AML-193 (cell line): ENCODE data around the gene CCDC183.
"Not testable (repeated sequence)": the region's sequence is repeated elsewhere in the genome, so short reads cannot be mapped to it uniquely, and the experiment has no call there.

Source experiments
- DNase-seq, 2 experiments: peaks; one replicate each; lab custom pipeline; 2025; lab: John Stamatoyannopoulos, UW

The CCDC183 gene

GRCh38 chr9:136799854-136800657 is 3.9 kb downstream of the CCDC183 start:
- DNase-seq: peak; percentile 36 to 47

GRCh38 chr9:136802321-136802720 is 6.2 kb downstream of the CCDC183 start:
- no peak for DNase-seq

- DNase-seq: not testable (repeated sequence)
Observed at GRCh38 chr9:136803009-136803550, 6.9 kb downstream of the CCDC183 start.

- no peak for DNase-seq
Observed at GRCh38 chr9:136803551-136804508, 7.7 kb downstream of the CCDC183 start.

- no peak for DNase-seq
Observed at GRCh38 chr9:136804509-136805206, 8.5 kb downstream of the CCDC183 start.

GRCh38 chr9:136805207-136805740 is 9.1 kb downstream of the CCDC183 start:
- DNase-seq: no peak

GRCh38 chr9:136806067-136806466 is 9.9 kb downstream of the CCDC183 start:
- DNase-seq: no peak

- DNase-seq: no peak
Observed at GRCh38 chr9:136806631-136807201, 10.6 kb downstream of the CCDC183 start.

- DNase-seq: peak; percentile 71 to 74
Observed at GRCh38 chr9:136807281-136808074, 11.3 kb downstream of the CCDC183 start, which contains the start of gene RABL6. TSS of gene RABL6 (plus strand) at chr9:136807948. CDS start at chr9:136808197, 249 bp downstream.

- no peak for DNase-seq
Observed at GRCh38 chr9:136808075-136808805, 12.1 kb downstream of the CCDC183 start.

- DNase-seq: peak in 1 of 2 experiments; percentile 18
Observed at GRCh38 chr9:136808806-136809158, 12.6 kb downstream of the CCDC183 start.

- DNase-seq: no peak
Observed at GRCh38 chr9:136814725-136815421, 18.7 kb downstream of the CCDC183 start.

GRCh38 chr9:136815422-136815782 is 19.3 kb downstream of the CCDC183 start:
- DNase-seq: no peak

GRCh38 chr9:136820971-136821825 is 25.1 kb downstream of the CCDC183 start:
- no peak for DNase-seq

GRCh38 chr9:136821826-136822544 is 25.8 kb downstream of the CCDC183 start:
- DNase-seq: no peak

GRCh38 chr9:136823136-136824046 is 27.3 kb downstream of the CCDC183 start:
- DNase-seq: no peak
